NT2/D1 (cell line): ENCODE measurements around the gene CTNNB1.

Source experiments
- YY1 ChIP-seq: IDR thresholded peaks from 2 replicates; pipeline ENCODE4 v1.6.1; 2011; ENCODE audit not compliant: insufficient read length, insufficient read depth
- ZNF274 ChIP-seq: IDR thresholded peaks from 2 replicates; pipeline ENCODE4 v1.6.1; 2011; ENCODE audit warnings: mild to moderate bottlenecking, low read depth, low read length

GRCh38 chr3:41222501-41222900 is 23.2 kb downstream of the CTNNB1 start:
- no peak for TF ChIP-seq ZNF274
- TF ChIP-seq YY1 = no peak
